GM18870 (cell line): ENCODE measurements around the gene ILF2.
"Not testable (repeated sequence)": the region's sequence is repeated elsewhere in the genome, so short reads cannot be mapped to it uniquely, and the experiment has no call there.

Source experiments
- ATAC-seq: cut with Tn5 transposase; IDR thresholded peaks from one replicate; pipeline ENCODE4 v1.9.1; 2021; ENCODE audit warnings: moderate library complexity; ENCODE audit not compliant: unreplicated experiment

ILF2 gene

DNA sequence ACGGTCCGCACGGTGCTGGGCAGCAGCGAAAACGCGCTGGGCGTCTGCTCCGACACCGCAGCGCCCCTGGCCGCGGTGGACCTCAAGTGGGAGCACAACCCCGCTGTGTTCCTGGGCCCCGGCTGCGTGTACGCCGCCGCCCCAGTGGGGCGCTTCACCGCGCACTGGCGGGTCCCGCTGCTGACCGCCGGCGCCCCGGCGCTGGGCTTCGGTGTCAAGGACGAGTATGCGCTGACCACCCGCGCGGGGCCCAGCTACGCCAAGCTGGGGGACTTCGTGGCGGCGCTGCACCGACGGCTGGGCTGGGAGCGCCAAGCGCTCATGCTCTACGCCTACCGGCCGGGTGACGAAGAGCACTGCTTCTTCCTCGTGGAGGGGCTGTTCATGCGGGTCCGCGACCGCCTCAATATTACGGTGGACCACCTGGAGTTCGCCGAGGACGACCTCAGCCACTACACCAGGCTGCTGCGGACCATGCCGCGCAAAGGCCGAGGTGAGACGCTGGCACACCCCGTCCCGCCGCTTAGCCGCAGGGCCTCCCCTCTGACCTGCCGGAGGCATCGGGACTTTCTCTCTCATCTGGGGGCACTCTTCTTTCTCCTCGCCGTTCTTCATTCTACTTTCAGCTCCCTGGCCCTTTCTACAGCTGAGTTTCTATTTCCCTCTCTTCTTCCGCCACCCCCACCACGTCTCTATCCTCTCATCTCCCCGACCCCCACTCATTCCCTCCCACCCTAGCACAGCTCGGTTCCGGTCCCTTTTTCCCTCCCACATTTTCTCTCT is 8.7 kb upstream of the ILF2 start:
- ATAC-seq: no peak

DNA sequence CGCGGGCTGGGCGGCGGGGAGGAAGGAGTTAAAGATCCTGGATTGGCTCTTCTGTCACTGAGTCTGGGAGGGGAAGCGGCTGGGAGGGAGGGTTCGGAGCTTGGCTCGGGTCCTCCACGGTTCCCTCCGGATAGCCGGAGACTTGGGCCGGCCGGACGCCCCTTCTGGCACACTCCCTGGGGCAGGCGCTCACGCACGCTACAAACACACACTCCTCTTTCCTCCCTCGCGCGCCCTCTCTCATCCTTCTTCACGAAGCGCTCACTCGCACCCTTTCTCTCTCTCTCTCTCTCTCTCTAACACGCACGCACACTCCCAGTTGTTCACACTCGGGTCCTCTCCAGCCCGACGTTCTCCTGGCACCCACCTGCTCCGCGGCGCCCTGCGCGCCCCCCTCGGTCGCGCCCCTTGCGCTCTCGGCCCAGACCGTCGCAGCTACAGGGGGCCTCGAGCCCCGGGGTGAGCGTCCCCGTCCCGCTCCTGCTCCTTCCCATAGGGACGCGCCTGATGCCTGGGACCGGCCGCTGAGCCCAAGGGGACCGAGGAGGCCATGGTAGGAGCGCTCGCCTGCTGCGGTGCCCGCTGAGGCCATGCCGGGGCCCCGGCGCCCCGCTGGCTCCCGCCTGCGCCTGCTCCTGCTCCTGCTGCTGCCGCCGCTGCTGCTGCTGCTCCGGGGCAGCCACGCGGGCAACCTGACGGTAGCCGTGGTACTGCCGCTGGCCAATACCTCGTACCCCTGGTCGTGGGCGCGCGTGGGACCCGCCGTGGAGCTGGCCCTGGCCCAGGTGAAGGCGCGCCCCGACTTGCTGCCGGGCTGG is 7.9 kb upstream of the ILF2 start, which contains the start of gene NPR1:
Gene NPR1 (plus strand): TSS at position 170 of the 818 bp plus-strand sequence. CDS start 421 bp downstream, at position 591.
- ATAC-seq: no peak

DNA sequence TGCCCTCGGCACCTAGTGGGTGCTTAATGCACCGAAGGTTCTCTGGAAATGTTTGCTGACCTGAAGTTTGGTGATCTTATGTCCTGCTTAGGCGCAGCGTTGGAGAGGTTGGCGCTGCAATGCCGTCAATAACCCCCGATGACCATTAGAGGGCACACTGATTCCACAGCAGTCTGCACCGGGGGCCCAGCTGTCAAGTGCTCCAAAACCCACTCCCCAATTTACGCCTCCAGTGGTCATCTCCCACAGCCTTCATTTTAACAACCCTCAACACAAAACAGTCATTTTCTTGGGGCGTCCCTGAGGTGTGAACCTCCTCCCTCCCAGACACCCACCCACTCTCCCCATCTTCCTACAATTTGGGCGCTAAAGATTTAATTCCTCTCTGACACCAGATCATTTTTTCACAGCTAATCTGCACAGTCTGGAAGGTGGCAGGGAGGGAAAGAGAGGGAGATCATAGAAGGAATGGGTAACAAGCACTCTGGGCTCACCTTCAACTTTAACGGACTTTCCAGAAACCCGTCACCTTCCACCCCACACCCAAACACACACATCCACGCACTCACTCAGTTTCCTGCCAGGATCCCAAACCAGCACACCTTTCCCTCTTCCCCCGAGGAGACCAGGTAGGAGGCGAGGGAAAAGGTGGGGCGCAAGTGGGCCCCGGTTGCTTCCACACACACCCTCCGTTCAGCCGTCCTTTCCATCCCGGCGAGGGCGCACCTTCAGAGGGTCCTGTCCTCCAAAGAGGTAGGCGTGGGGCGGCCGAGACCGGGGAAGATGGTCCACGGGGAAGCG is 7.1 kb upstream of the ILF2 start:
- ATAC-seq: no peak

DNA sequence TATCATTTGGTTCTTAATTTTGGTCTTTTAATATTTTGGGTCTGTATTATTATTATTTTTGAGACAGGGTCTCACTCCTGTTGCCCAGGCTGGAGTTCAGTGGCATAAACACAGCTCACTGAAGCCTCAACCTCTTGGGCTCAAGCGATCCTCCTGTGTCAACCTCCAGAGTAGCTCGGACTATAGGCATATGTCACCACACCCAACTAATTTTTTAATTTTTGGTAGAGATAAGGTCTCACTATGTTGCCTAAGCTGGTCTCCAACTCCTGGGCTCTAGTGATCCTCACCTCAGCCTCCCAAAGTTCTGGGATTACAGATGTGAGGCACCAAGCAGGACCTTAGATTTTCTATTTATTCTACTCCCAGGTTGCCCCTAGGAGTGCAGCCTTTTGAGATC is 2.7 kb upstream of the ILF2 start:
- ATAC-seq: no peak

DNA sequence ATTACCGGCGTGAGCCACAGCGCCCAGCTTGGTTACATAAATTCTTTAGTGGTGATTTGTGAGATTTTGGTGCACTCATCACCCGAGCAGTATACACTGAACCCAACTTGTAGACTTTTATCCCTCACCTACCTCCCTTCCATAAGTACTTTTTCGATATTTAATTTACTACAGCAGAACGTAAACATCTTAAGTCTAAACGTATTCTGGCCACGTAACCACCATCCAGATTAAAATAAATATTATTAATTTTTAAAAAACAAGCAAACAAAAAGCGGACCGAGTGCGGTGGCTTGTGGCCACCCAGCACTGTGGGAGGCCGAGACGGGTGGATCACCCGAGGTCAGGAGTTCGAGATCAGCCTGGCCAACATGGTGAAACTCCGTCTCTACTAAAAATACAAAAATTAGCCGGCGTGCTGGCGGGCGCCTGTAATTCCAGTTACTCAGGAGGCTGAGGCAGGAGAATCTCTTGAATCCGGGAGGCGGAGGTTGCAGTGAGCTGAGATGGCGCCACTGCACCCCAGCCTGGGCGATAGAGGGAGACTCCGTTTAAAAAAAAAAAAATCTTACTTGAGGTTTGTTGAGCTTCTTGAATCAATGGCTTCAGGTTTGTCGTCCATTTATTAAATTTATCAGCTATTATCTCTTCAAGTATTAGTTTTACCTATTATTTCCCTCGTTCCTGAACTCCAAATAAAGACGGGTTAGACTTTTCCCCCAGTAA is 998 bp upstream of the ILF2 start:
- not testable (repeated sequence) for ATAC-seq

DNA sequence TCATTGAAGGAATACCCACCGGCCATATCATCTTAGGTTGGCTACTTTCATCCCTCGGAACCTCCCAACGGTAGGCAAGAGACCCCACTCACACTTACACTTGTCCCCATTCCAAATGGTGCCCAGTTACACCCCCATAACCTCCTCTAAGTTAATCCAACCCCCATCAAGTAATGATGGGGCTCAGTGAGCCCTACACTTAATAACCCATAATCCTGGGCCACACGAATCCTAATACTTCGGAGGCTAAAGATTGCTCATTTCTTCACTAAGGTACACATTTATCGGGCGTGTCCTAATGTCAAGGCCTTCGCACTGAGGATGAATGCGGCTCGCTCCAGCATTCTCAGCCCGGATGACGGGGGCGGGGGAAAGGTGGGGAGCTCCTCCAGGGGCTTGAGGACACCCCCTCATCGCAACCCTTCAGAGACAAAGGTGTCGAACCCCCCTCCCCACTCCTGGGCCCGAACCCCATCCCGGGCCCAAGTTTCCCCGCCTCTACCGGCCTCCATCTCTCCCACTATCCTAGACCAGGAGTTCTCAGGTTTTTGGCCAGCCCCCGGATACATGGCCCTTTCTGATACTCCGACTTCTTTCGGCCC is 435 bp downstream of the ILF2 start:
- ATAC-seq: no peak

DNA sequence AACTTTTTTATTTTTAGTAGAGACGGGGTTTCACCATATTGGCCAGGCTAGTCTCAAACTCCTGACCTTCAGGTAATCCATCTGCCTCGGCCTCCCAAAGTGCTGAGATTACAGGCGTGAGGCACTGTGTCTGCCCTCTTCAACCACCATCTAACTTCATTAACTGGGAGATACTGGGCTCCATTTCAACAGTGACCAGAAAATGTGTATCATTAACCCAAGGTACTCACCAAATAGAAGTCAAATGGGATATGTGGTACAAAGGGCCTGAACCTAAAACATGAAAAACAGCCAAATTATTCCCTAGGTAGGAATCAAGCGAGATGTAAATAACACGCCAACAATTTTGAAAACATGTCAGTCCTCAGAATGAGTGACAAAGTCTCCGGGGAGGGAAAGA is 1.2 kb downstream of the ILF2 start:
- no peak for ATAC-seq

DNA sequence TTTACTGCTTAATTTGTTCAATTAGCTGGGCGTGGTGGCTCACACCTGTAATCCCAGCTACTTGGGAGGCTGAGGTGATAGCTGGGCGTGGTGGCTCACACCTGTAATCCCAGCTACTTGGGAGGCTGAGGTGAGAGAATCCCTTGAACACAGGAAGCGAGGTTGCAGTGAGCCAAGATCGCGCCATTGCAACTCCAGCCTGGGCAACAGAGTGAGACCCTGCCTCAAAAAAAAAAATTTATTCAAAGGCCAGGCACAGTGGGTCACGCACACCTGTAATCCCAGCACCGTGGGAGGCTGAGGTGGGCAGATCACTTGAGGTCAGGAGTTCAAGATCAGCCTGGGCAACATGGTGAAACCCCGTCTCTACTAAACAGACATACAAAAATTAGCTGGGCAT is 2.1 kb downstream of the ILF2 start:
- not testable (repeated sequence) for ATAC-seq

DNA sequence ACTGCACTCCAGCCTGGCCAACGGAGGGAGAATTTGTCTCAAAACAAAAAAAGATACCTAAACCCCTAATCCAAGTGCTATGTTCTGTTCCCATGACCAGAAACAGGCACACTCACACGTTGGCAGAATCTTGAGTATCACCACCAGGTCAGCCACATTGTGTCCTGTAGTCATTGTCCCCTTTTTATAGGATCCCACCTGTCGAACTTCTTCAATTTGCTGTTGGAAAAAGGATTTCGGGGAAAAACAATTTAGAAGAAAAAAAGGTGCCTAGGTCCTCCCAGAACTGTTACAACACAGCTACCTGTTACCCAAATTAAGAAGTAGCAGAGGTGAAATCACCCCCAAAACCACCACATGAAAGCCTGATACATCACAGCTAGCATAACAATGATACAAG is 3.4 kb downstream of the ILF2 start:
- no peak for ATAC-seq

DNA sequence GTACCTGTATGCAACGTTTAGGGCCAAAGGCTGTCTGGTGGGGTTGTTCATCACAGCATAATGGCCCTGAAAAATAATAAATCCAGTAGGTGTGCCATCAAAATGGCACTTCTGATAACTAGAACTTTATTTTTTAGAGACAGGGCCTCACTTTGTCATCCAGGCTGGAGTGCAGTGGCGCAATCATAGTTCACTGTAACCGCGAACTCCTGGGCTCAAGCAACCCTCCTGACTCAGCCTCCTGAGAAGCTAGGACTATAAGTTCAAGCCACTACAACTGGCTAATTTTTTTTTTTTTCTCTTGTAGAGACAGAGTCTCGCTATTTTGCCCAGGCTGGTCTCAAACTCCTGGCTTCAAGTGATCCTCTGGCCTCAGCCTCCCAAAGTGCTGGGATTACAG is 7.6 kb downstream of the ILF2 start:
- ATAC-seq: no peak

DNA sequence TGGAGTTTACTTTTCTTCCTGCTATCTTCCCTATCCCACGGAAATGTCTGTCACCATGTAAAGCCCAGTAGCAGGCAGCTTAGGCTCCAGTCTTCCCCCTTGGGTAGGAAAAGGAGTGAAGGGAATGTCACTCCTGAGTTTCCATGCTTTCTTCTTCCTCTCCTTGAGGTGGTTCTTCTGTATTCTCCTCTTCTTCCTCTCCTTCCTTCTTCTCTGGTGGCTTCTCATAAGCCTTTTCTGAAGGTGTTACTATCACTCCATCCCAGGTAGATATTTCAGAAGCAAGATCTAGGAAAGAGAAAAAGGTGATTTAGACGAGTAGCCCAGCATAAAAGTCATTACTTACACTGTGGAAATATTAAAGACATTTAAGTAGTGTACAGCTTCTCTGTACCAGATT is 8.5 kb downstream of the ILF2 start:
- no peak for ATAC-seq

DNA sequence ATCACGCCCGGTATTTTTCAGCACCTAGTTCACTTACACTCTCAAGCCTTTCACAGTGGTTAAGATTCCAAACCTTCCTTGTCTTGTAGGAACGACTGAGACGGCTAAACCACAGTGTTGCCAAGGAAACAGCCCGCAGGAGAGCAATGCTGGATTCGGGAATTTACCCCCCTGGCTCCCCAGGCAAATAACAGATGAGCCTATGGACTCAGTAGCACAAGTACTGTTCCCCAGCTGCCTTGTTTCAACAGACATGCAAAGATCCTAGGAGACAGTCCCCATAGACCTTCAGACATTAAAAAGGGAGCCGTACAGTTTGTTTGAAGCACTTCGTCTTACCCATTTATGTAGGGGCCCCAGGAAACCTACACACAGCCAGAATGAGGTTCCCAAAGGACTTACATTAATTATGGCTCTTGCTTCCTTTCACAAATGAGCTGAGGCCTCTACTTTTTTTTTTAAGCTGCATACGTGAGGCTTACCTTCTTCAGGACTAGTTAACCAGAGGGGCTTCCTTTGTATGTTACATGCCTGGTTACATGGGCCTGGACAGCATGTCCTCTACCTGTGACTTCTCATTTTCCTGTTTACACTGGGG is 9.6 kb downstream of the ILF2 start:
- no peak for ATAC-seq

DNA sequence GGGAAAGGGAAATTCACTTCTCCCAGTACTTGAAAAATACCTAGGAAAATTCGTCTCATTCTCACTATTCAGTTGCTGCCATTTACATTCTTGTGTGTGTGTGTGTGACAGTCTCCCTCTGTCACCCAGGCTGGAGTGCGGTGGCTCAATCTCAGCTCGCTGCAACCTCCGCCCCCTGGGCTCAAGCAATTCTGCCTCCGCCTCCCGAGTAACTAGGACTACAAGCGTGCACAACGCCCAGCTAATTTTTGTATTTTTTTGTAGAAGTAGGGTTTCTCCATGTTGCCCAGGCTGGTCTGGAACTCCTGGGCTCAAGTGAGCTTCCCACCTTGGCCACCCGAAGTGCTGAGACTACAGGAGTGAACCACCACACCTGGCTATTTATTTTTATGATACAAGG is 11.1 kb downstream of the ILF2 start:
- ATAC-seq: no peak

DNA sequence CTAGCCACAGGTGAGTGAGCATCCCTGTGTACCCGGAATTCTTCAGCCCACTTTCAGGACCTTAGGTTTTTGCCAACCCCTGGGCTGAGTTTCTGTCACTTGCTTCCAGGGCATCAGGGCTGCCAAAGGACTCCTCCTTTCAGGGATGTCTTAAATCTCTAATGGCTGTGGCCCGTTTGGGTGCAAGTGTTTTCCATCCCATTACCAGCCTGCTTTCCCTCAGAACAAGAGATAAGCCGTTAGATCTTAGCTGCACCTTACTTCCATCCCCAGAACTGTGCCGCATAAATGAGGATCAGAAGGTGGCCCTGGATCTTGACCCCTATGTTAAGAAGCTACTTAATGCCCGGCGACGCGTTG is 11.6 kb downstream of the ILF2 start:
- no peak for ATAC-seq

DNA sequence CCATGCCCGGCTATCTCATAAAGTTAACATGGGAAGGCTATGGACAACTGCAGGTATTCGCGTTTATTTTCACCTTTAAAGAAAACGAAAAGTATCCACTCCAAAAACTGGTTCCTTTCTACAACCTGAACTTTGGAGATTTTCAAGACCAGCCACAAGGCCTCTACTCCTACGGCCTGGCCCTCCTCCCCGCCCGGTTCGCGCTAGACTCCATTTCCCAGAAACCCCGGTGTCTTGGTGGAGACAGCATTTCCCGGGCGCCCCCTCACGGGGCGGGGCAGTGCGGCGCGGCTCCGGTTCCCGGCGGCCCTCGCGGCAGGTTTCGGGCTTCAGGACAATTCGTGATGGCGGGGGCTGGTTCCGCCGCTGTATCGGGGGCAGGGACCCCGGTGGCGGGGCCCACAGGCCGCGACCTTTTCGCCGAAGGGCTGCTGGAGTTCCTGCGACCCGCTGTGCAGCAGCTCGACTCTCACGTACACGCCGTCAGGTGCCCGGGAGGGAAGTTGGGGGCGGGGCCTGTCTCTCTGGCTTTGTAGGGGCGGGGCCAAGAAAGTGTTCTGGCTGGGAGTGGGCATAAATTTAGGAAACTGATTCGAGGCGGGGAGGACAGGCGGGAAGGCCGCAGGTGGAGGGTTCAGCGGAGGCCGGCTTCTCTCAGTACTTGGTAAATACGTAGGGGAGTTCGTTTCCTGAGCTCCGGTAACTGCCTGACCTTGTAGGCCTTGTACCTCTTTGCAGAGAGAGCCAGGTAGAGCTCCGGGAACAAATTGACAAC is 12.2 kb downstream of the ILF2 start, which contains the start of gene SNAPIN:
Gene SNAPIN (plus strand): TSS at position 304 of the 775 bp plus-strand sequence. CDS start 41 bp downstream, at position 345.
- ATAC-seq: peak; percentile 63

DNA sequence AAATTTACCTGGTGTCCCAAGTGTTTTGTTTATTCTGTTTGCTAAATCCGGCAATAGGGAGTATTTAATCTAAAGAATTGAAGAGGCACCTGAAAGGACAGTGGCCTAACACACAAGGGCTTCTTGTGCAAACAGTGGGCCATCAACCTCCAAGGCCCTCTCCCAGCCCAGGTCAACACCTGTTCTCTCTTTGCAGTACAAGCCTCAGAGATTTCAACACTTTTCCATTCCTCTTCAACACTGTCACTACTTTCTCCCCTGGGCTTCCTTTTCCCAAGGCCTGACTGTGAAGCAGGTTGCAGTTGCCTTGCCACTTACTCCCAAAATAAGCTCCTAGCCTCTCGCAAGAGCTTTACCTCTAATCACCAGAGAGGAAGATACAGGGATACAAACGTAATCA is 15.5 kb downstream of the ILF2 start:
- no peak for ATAC-seq

DNA sequence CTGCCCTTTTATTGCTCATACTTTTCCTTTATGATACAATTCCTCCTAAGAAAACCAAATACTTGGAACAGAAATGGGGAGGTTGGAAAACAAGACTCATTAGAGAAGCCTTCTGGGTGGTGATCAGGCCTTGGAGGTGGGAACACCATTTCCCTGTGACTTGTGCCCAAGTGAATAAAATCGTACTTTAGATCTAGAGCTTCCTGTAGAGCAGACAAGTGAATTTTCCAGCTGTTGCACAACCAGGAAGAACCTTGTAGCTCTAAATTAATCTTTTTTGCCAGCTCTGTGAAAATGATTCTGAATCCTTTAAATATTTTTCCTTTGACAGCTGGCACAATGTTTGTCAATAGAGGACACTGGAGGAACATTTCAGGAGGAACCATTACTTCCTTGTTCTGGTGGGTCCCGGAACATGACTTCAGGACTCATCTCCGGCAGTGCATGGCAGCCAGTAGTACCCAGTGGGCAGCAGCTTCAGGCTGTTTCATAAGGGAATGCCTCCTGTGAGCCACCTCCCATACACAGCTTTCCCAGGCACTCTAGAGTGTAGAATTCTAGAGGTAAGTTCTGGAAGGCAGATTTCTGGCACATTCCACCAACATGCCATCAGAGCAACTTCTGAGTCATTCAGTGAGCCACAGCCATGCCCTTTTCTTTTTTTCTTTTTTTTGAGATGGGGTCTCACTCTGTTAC is 17.8 kb downstream of the ILF2 start:
- no peak for ATAC-seq

DNA sequence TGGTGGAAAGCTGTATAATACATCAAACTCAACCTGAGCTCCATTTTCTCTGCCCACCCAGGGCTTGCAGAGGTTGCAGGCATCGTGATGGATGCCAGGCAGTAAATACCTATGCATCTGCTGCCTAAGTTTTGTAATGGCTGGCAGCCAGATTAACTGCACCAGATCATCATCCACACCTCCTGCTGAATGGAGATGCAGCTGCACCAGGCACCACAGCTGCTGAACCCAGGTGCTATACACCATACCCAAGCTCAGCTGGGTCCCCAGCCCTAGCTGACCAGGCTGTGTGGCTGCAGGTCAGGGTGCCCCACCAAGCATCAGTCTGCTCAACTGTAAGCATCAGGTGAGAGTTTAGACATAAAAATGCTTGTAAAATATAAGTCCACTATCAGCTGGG is 19.0 kb downstream of the ILF2 start:
- no peak for ATAC-seq

DNA sequence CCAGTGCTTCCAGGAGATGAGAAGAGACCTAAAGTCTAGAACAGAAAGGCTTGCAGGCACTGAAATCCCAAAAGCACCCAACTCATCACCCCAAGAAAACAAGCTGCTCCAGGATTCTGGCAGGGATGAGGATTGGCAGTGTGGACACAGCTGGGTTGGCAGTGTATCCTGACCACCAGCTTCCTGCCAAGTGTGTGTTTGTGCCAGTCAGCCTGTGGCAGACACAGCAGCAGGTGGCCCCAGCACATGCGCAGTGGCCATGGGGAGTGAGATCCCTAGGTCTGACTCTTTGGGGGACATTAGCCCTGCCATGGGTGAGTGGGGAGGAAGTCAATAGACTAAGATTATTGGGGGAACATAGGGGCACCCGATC is 20.9 kb downstream of the ILF2 start:
- ATAC-seq: no peak
